ENCODE data around the gene UBE3C. TPM values are rescaled to one million over a fixed set of nuclear protein-coding genes. Genes with fewer than 3 reads are reported as not detected.

The UBE3C gene
- total and polyA plus RNA-seq, 2 of the 13 experiments (the other 11 are each of a cell fraction or from before 2014, with no cell fraction given): 27.0 to 48.2 TPM

- no peak for TF ChIP-seq MAFF (IDR thresholded peaks at IDR 0.05; ENCODE audit: low read depth, low read length)
- TF ChIP-seq RFXAP (CRISPR knock-in tag; IDR thresholded peaks at IDR 0.05; ENCODE audit: borderline replicate concordance): no peak
- TF ChIP-seq FOXC1 (CRISPR knock-in tag; IDR thresholded peaks at IDR 0.05; ENCODE audit: borderline replicate concordance): no peak
- no peak for TF ChIP-seq MBD4 (IDR thresholded peaks at IDR 0.05; ENCODE audit: borderline replicate concordance, low read length)
- no peak for TF ChIP-seq ZNF619 (CRISPR knock-in tag; IDR thresholded peaks at IDR 0.05)
Observed at GRCh38 chr7:157267956-157268355, 129.2 kb downstream of the UBE3C start (continued).

- CTCF ChIA-PET (ENCODE audit: low intra/inter-chr PET ratio, low total read pairs): no interaction called here
- intact Hi-C loops (cut with micrococcal nuclease; ENCODE audit: unreplicated experiment): no loop called here
- ATAC-seq (no peak), FAIRE-seq (no peak), DNase-seq (ENCODE audit: low spot score) (no peak)
- no peaks in the 10 kb centered on the region for H3K27me3 ChIP-seq (ENCODE audit: control insufficient read depth in 1 of 2, insufficient read depth in 2 of 2, low read length in 2 of 2)
- no peak overlapping the region for H3K27ac ChIP-seq (ENCODE audit: extremely low read length, insufficient read depth, low read length)
- TF ChIP-seq AGO2 (optimal IDR thresholded peaks at IDR 0.05; ENCODE audit: low read depth, low read length): peak; percentile 32
- TF ChIP-seq ARID5B (CRISPR knock-in tag; IDR thresholded peaks at IDR 0.05): no peak
- no peaks in the 10 kb centered on the region for H3K79me2 ChIP-seq (ENCODE audit: insufficient read depth, low read length)
- peaks cover 23% of the 10 kb centered on the region for H3K4me1 ChIP-seq (ENCODE audit: insufficient read depth, low read length)
- TSS peak; percentile 24 for BruUV-seq (replicated peaks)
- H4K20me1 ChIP-seq (ENCODE audit: insufficient read depth, low read length): no peaks in the 10 kb centered on the region
- no peak overlapping the region for H3K4me2 ChIP-seq (ENCODE audit: low read depth, low read length)
- 98% methylated on average over 12 of the region's 13 CpGs for WGBS (ENCODE audit: low lambda C conversion rate)
- H3K9ac ChIP-seq (ENCODE audit: insufficient read depth, low read depth, low read length): no peak overlapping the region
- no peak overlapping the region for H3K4me3 ChIP-seq (replicated peaks in 1 of 3; ENCODE audit: insufficient read depth in 1 of 3, low read depth in 2 of 3, low read length in 3 of 3)
- POLR2A ChIA-PET: no interaction called here
- in situ Hi-C loops (cut with HindIII; ENCODE audit: extremely low pct_ligation_motif_present, low pct_unique_long_range_greater_than_20kb): loop anchor here (25.0 kb wide), 1 partner anchor 306 kb away; no protein-coding TSS in a partner anchor
- H3K9me3 ChIP-seq (ENCODE audit: low read length): no peaks in the 10 kb centered on the region
- no peak overlapping the region for H2AFZ ChIP-seq (ENCODE audit: low read length)
- peaks cover 7 to 43% of the 10 kb centered on the region in 2 experiments for H3K36me3 ChIP-seq (replicated peaks in 1 of 2; ENCODE audit: control insufficient read depth in 1 of 2, insufficient read depth in 2 of 2, low read length in 2 of 2)
Observed at GRCh38 chr7:157268540-157268939, 129.8 kb downstream of the UBE3C start.

All from HepG2 (cell line).